ENCODE data around the gene CEP162. TPM values are rescaled to one million over a fixed set of nuclear protein-coding genes. Genes with fewer than 3 reads are reported as not detected.

The CEP162 gene
- total RNA-seq, 4 donors from 2014 or later = 6.3 to 45.4 (median 8.7) TPM

DNA sequence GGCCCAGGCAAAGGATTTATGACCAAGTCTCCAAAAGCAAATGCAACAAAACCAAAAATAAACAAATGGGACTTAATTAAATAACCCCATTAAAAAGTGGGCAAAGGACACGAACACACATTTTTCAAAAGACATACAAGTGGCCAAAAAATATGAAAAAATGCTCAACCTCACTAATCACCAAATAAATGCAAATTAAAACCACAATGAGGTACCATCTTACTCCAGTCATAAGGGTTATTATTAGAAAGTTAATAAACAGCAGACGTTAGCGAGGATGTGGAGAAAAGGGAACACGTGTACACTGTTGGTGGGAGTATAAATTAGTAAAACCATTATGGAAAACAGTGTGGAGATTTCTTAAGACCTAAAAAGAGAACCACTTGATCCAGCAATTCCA, 71.1 kb downstream of the CEP162 start:
- DNase-seq = no peak
- Histone ChIP-seq H3K4me3 (no peak overlapping the region), H3K4me1 (no peaks in the 10 kb centered on the region), H3K27me3 (no peaks in the 10 kb centered on the region), H3K27ac (no peak overlapping the region), H3K36me3 (peaks cover 0 to 39% (median 2%) of the 10 kb centered on the region in 3 donors), H3K9me3 (no peaks in the 10 kb centered on the region)
- TF ChIP-seq, protein P1, sequence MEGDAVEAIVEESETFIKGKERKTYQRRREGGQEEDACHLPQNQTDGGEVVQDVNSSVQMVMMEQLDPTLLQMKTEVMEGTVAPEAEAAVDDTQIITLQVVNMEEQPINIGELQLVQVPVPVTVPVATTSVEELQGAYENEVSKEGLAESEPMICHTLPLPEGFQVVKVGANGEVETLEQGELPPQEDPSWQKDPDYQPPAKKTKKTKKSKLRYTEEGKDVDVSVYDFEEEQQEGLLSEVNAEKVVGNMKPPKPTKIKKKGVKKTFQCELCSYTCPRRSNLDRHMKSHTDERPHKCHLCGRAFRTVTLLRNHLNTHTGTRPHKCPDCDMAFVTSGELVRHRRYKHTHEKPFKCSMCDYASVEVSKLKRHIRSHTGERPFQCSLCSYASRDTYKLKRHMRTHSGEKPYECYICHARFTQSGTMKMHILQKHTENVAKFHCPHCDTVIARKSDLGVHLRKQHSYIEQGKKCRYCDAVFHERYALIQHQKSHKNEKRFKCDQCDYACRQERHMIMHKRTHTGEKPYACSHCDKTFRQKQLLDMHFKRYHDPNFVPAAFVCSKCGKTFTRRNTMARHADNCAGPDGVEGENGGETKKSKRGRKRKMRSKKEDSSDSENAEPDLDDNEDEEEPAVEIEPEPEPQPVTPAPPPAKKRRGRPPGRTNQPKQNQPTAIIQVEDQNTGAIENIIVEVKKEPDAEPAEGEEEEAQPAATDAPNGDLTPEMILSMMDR (IDR thresholded peaks at IDR 0.05) = no peak
- no peak for TF ChIP-seq POLR2A (IDR thresholded peaks at IDR 0.05)

DNA sequence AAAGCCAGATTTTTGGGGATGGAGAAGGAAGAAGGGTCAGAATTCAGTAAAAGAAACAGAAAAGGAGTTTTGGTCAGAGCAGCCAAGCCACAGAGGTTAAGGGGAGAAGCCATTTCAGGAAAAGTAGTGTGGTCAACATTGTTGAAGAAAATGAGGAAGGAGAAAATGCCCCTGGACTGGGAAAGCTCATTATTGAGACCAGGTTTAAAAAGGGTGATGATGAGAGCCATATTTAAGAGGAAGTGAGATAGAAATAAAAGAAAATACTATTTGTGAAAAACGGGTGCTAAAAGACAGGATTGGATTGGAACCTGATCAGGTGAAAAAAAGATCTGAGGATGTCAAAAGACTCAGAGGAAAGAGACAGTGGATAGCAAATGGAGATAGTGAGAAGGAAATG, 75.8 kb downstream of the CEP162 start:
- TF ChIP-seq, protein P1 (IDR thresholded peaks at IDR 0.05) = no peak
- TF ChIP-seq POLR2A (IDR thresholded peaks at IDR 0.05) = no peak
- no peak overlapping the region for H3K4me3 ChIP-seq
- peaks cover 0 to 35% (median 2%) of the 10 kb centered on the region in 3 donors for H3K36me3 ChIP-seq
- no peaks in the 10 kb centered on the region for H3K4me1 ChIP-seq
- H3K9me3 ChIP-seq = no peaks in the 10 kb centered on the region
- H3K27me3 ChIP-seq = no peaks in the 10 kb centered on the region
- no peak overlapping the region for H3K27ac ChIP-seq
- DNase-seq = no peak

DNA sequence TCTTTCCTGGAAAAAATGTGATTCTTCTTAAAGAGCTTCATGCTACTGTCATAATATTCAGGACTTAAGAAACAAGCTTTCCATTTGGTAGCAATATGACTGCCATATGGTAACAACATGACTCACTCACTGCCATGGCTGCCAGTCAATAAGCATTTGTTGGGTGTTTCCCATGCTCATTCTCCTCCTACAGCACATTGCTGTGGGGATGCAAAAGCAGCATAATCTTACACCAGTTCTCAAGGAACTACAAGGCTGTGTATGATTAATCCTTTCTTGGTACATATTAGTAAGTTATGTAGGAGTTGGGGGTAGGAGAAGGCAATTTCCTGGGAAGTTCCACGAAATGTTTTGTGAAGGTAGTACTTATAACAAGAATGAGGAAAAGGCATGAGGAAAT, 76.7 kb downstream of the CEP162 start:
- H3K9me3 ChIP-seq = no peaks in the 10 kb centered on the region
- peaks cover 0 to 32% (median 2%) of the 10 kb centered on the region in 3 donors for H3K36me3 ChIP-seq
- no peak overlapping the region for H3K27ac ChIP-seq

DNA sequence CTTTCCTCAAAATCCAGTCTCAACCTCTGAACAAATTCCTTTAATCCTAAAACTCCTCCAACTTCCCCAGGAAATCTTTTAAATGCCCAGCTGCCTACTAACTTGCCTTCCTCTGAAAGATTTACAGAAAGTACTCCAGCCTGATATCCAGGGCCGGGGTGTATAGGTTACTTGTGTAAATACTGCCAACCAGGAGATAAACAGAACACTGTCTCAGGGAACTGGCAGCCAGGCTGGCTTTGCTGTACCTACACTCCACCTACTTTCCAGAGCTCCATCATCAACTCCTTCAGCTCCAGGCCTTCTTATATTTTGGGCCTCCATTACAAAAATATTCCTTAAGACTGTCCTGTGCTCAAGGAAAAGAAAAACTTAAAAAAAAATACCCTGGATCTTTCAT, 85.9 kb downstream of the CEP162 start:
- no peak for DNase-seq
- TF ChIP-seq POLR2A (IDR thresholded peaks at IDR 0.05) = no peak
- TF ChIP-seq, protein P1 (IDR thresholded peaks at IDR 0.05) = no peak
- Histone ChIP-seq H3K4me1 (no peaks in the 10 kb centered on the region), H3K36me3 (peaks cover 0 to 3% (median 0%) of the 10 kb centered on the region in 3 donors), H3K27me3 (no peaks in the 10 kb centered on the region), H3K9me3 (no peaks in the 10 kb centered on the region), H3K27ac (no peak overlapping the region), H3K4me3 (no peak overlapping the region)

More for the DNA sequence above, 76.7 kb downstream of the CEP162 start:
- H3K4me3 ChIP-seq = no peak overlapping the region
- H3K4me1 ChIP-seq = no peaks in the 10 kb centered on the region
- TF ChIP-seq, protein P1 (IDR thresholded peaks at IDR 0.05) = no peak
- TF ChIP-seq POLR2A (IDR thresholded peaks at IDR 0.05) = no peak
- no peaks in the 10 kb centered on the region for H3K27me3 ChIP-seq
- DNase-seq = no peak

DNA sequence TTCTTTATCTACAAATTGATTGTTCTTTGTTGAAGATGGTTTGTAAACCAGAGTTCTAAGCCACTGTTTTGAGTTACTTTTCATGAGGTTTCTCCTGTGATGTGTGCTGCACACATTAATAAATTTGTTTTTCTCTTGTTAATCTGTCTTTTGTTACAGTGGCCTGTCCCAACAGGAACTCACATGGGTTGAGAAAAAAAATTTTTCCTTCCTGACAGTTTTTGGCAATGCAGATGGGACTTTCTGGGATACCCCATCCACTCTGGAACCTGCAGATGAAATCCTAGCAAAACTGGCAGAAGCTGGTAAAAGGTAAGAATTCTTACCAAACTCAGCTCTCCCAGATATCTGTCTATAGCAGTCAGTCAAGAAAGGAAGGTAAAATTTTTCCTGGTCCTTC, 88.1 kb downstream of the CEP162 start:
- H3K36me3 ChIP-seq = peaks cover 0 to 5% (median 0%) of the 10 kb centered on the region in 3 donors
- H3K4me3 ChIP-seq = no peak overlapping the region
- no peak for DNase-seq
- H3K4me1 ChIP-seq = no peaks in the 10 kb centered on the region
- no peaks in the 10 kb centered on the region for H3K27me3 ChIP-seq
- no peak for TF ChIP-seq POLR2A (IDR thresholded peaks at IDR 0.05)
- TF ChIP-seq, protein P1 (IDR thresholded peaks at IDR 0.05) = no peak
- H3K9me3 ChIP-seq = no peaks in the 10 kb centered on the region
- H3K27ac ChIP-seq = no peak overlapping the region
